PFSK-1 (cell line): Measurements from ENCODE around the gene CAMTA1.

Source experiments
- FOXP2 ChIP-seq: optimal IDR thresholded peaks from 2 replicates; pipeline ENCODE3; 2011; ENCODE audit warnings: borderline replicate concordance, control low read depth, inconsistent platforms; ENCODE audit not compliant: insufficient read depth; ENCODE audit errors: extremely low read length, extremely low read depth
- POLR2AphosphoS5 ChIP-seq: IDR thresholded peaks from 2 replicates; pipeline ENCODE4 v1.6.1; 2012; ENCODE audit warnings: low read depth, mild to moderate bottlenecking, control low read depth, low read length, moderate library complexity
- SIN3A ChIP-seq: IDR thresholded peaks from 2 replicates; pipeline ENCODE4 v1.6.1; 2012; ENCODE audit warnings: mild to moderate bottlenecking, low read length, moderate library complexity, borderline replicate concordance; ENCODE audit not compliant: insufficient read depth
- TAF1 ChIP-seq: IDR thresholded peaks from 2 replicates; pipeline ENCODE4 v1.6.1; 2012; ENCODE audit warnings: low read length, control low read depth, borderline replicate concordance; ENCODE audit not compliant: insufficient read depth
- TF ChIP-seq, protein P1 (sequence below), 2 experiments: IDR thresholded peaks; 2 replicates each; pipeline versions ENCODE4 v1.6.1 to v1.8.0; 2011 to 2012; ENCODE audit warnings: low read depth in 2 of 2, low read length in 2 of 2, control low read depth in 1 of 2, inconsistent platforms in 1 of 2, mild to moderate bottlenecking in 1 of 2, moderate library complexity in 1 of 2; ENCODE audit not compliant: insufficient read depth in 1 of 2

Gene CAMTA1

DNA sequence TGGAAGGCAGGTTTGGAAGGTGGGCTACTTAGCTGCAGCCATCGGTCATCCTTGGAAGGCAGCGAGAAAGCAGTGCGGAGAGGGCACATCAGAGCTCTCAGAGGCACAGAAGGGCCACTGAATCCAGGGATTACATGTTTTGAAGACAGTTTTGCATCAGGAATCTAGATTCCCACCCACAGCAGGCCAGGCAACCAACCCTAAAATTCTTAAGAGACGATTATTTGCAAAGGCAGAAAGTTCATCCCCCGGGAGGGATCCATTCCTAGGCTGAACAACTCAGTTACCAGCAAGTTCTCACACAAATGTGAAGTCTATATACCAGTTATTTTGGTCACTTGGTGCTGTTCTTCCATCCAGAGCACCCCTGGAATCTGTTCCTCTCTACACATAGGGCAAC is 528.6 kb downstream of the CAMTA1 start:
- TF ChIP-seq FOXP2 (no peak), POLR2AphosphoS5 (no peak)

DNA sequence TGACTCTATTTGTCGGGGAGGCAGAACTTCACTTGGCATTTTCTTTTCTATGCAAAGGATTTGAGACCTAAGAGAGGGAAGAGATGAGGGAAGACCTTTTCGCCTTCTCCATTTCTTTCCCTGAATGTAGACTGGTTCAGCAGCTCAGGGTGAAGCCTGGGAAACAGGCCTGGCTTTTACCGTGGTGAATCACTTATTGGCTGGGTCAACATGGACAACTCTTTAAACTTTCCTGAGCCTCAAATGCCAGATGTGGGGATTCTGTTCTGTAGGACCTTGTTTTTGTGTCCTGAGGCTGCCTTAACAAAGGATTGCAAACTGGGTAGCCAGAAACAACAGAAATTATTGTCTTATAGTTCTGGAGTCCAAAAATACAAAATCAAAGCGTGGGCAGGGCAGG is 530.1 kb downstream of the CAMTA1 start:
- no peak for TF ChIP-seq TAF1
- TF ChIP-seq SIN3A = no peak
- TF ChIP-seq FOXP2 = no peak

- no peak for TF ChIP-seq FOXP2
- no peak for TF ChIP-seq POLR2AphosphoS5
- TF ChIP-seq SIN3A = no peak
- TF ChIP-seq TAF1 = no peak
- TF ChIP-seq, protein P1, sequence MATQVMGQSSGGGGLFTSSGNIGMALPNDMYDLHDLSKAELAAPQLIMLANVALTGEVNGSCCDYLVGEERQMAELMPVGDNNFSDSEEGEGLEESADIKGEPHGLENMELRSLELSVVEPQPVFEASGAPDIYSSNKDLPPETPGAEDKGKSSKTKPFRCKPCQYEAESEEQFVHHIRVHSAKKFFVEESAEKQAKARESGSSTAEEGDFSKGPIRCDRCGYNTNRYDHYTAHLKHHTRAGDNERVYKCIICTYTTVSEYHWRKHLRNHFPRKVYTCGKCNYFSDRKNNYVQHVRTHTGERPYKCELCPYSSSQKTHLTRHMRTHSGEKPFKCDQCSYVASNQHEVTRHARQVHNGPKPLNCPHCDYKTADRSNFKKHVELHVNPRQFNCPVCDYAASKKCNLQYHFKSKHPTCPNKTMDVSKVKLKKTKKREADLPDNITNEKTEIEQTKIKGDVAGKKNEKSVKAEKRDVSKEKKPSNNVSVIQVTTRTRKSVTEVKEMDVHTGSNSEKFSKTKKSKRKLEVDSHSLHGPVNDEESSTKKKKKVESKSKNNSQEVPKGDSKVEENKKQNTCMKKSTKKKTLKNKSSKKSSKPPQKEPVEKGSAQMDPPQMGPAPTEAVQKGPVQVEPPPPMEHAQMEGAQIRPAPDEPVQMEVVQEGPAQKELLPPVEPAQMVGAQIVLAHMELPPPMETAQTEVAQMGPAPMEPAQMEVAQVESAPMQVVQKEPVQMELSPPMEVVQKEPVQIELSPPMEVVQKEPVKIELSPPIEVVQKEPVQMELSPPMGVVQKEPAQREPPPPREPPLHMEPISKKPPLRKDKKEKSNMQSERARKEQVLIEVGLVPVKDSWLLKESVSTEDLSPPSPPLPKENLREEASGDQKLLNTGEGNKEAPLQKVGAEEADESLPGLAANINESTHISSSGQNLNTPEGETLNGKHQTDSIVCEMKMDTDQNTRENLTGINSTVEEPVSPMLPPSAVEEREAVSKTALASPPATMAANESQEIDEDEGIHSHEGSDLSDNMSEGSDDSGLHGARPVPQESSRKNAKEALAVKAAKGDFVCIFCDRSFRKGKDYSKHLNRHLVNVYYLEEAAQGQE (IDR thresholded peaks at IDR 0.05; ENCODE audit: insufficient read depth in 1 of 2, low read depth in 2 of 2, low read length in 2 of 2) = no peak
These were observed 530.7 kb downstream of the CAMTA1 start for GRCh38 chr1:7315946-7316345.

GRCh38 chr1:7317888-7318287 is 532.6 kb downstream of the CAMTA1 start:
- TF ChIP-seq SIN3A (no peak), FOXP2 (no peak), POLR2AphosphoS5 (no peak), TAF1 (no peak)
- TF ChIP-seq, protein P1 (IDR thresholded peaks at IDR 0.05; ENCODE audit: insufficient read depth in 1 of 2, low read depth in 2 of 2, low read length in 2 of 2) = no peak

- TF ChIP-seq POLR2AphosphoS5 (no peak), SIN3A (no peak), FOXP2 (no peak), TAF1 (no peak)
- TF ChIP-seq, protein P1 (IDR thresholded peaks at IDR 0.05; ENCODE audit: insufficient read depth in 1 of 2, low read depth in 2 of 2, low read length in 2 of 2) = no peak
These were observed 533.9 kb downstream of the CAMTA1 start for GRCh38 chr1:7319196-7319595.

DNA sequence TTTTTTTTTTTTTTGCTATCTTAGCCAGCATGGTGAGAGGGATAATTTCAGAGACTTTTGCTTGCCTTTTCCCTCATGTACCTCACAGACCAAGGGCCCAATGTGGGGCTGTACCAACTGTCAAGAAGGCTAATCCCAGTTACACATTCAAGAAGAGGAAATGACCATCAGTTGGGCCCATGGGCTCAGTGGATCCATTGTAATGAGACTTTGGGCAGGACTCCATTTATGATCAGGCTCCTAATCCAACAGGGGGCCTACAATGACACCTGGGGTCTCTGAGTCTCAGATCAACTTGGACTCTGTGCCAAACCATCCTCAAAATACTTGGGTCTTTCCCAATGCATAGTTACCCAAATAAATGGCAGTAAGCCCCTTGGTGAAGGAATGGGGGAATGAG is 535.4 kb downstream of the CAMTA1 start:
- TF ChIP-seq SIN3A = no peak

GRCh38 chr1:7322283-7322785 is 537.1 kb downstream of the CAMTA1 start:
- no peak for TF ChIP-seq SIN3A
- TF ChIP-seq TAF1 = no peak
- TF ChIP-seq FOXP2 = no peak
- TF ChIP-seq POLR2AphosphoS5 = no peak
- TF ChIP-seq, protein P1 (IDR thresholded peaks at IDR 0.05; ENCODE audit: insufficient read depth in 1 of 2, low read depth in 2 of 2, low read length in 2 of 2) = no peak
